H1 (cell line): ENCODE results near the gene MAGI2. TPM values are rescaled to one million over a fixed set of nuclear protein-coding genes. Genes with fewer than 3 reads are reported as not detected.

Experiments used
- CTCF ChIA-PET: fragments of 300-600 bp; sonication (Branson Sonifier 250); formaldehyde crosslinking; loops from one replicate; lab custom pipeline; 2021; ENCODE audit not compliant: partially characterized antibody; lab: Charles Lee
- POLR2A ChIA-PET: fragments of 300-600 bp; sonication (Branson Sonifier 250); formaldehyde crosslinking; loops from one replicate; lab custom pipeline; 2021; ENCODE audit warnings: inconsistent platforms; ENCODE audit not compliant: partially characterized antibody; lab: Charles Lee
- DNase-seq, 2 experiments: peaks; one replicate each; pipeline versions ENCODE4 v3.0.0 to v3.0.0-alpha.2; 2010 to 2022; ENCODE audit warnings: low spot score in 2 of 2, low read depth in 1 of 2, mixed read lengths in 1 of 2
- FAIRE-seq: peaks from 2 replicates; lab custom pipeline; 2011; peaks lifted over from hg19 to GRCh38; lab: Jason Lieb, UNC
- H2AFZ ChIP-seq: 2 replicates; pipeline ENCODE4 v1.8.1; 2012; ENCODE audit warnings: low read length, inconsistent platforms
- H2AK5ac ChIP-seq: 2 replicates; pipeline ENCODE4 v1.6.1; 2013; ENCODE audit warnings: low read depth, low read length
- H2BK120ac ChIP-seq: replicated peaks from 2 replicates; pipeline ENCODE3; 2013; ENCODE audit warnings: low read depth, low read length, inconsistent platforms
- H2BK12ac ChIP-seq: 2 replicates; pipeline ENCODE4 v1.6.1; 2013; ENCODE audit warnings: low read depth, low read length
- H2BK15ac ChIP-seq: 2 replicates; pipeline ENCODE4 v1.6.1; 2013; ENCODE audit warnings: low read length
- H2BK20ac ChIP-seq: 2 replicates; pipeline ENCODE4 v1.6.1; 2013; ENCODE audit warnings: low read length
- H2BK5ac ChIP-seq: 2 replicates; pipeline ENCODE4 v1.6.1; 2013; ENCODE audit warnings: low read depth, low read length
- H3K14ac ChIP-seq: 2 replicates; pipeline ENCODE4 v1.6.1; 2013; ENCODE audit warnings: inconsistent platforms; ENCODE audit not compliant: insufficient read length
- H3K18ac ChIP-seq: 2 replicates; pipeline ENCODE4 v1.6.1; 2013; ENCODE audit warnings: low read length; ENCODE audit errors: extremely low read depth
- H3K23ac ChIP-seq: 2 replicates; pipeline ENCODE4 v1.6.1; 2013; ENCODE audit warnings: inconsistent platforms; ENCODE audit not compliant: insufficient read length
- H3K23me2 ChIP-seq: 2 replicates; pipeline ENCODE4 v1.6.1; 2013; ENCODE audit warnings: low read depth, low read length
- H3K27ac ChIP-seq: 2 replicates; pipeline ENCODE4 v1.6.1; 2011; ENCODE audit warnings: low read depth, low read length, inconsistent platforms
- H3K27me3 ChIP-seq, 4 experiments: replicated peaks in 1 of 4; 1 replicate in 1 of 4; 2 replicates in 3 of 4; pipeline versions ENCODE4 v1.6.1 to v1.8.1; 2011 to 2013; ENCODE audit warnings: low read length in 3 of 4, mild to moderate bottlenecking in 3 of 4, inconsistent platforms in 2 of 4, mixed read lengths in 2 of 4, moderate library complexity in 1 of 4; ENCODE audit not compliant: control insufficient read depth in 3 of 4, insufficient read depth in 3 of 4; ENCODE audit errors: extremely low read depth in 1 of 4
- H3K36me3 ChIP-seq, 4 experiments: 2 replicates each; pipeline versions ENCODE4 v1.6.1 to v1.8.1; 2011 to 2013; ENCODE audit warnings: mild to moderate bottlenecking in 4 of 4, low read length in 3 of 4, moderate library complexity in 2 of 4, control low read depth in 1 of 4, inconsistent platforms in 1 of 4; ENCODE audit not compliant: insufficient read depth in 4 of 4, control insufficient read depth in 2 of 4
- H3K4ac ChIP-seq: replicated peaks from 2 replicates; pipeline ENCODE3; 2013; ENCODE audit warnings: low read length, low read depth, mixed read lengths, inconsistent platforms; ENCODE audit not compliant: insufficient read length
- H3K4me1 ChIP-seq, 4 experiments: replicated peaks in 1 of 4; 1 replicate in 1 of 4; 2 replicates in 3 of 4; pipeline versions ENCODE4 v1.6.1 to v1.8.1; 2011 to 2013; ENCODE audit warnings: low read length in 3 of 4, inconsistent platforms in 2 of 4, mixed read lengths in 1 of 4; ENCODE audit not compliant: insufficient read depth in 4 of 4, control insufficient read depth in 3 of 4
- H3K4me2 ChIP-seq, 2 experiments: 2 replicates each; pipeline versions ENCODE4 v1.6.1 to v1.8.1; 2011 to 2013; ENCODE audit warnings: low read depth in 2 of 2, low read length in 2 of 2, control low read depth in 1 of 2, inconsistent platforms in 1 of 2, mild to moderate bottlenecking in 1 of 2; ENCODE audit not compliant: insufficient read depth in 1 of 2
- H3K4me3 ChIP-seq, 4 experiments: fragments of 200-600, 300-600 bp in 1 of 4; sonication (generic), shearing (Covaris generic), sonication (Bioruptor Twin) in 1 of 4; 2 replicates each; pipeline versions ENCODE4 v1.5.1 to v1.8.1; 2011 to 2016; ENCODE audit warnings: low read length in 4 of 4, low read depth in 3 of 4, control low read depth in 2 of 4, inconsistent platforms in 2 of 4, mild to moderate bottlenecking in 2 of 4, mixed read lengths in 1 of 4, moderate library complexity in 1 of 4; ENCODE audit not compliant: insufficient read depth in 2 of 4; ENCODE audit errors: extremely low read depth in 1 of 4
- H3K56ac ChIP-seq: replicated peaks from 2 replicates; pipeline ENCODE3; 2013; ENCODE audit warnings: low read depth, mild to moderate bottlenecking, mixed read lengths, low read length, inconsistent platforms; ENCODE audit not compliant: insufficient read length
- H3K79me1 ChIP-seq: 2 replicates; pipeline ENCODE4 v1.6.1; 2013; ENCODE audit warnings: low read depth, low read length, control low read depth
- H3K79me2 ChIP-seq, 2 experiments: 2 replicates each; pipeline versions ENCODE4 v1.6.1 to v1.8.1; 2012 to 2013; ENCODE audit warnings: low read length in 2 of 2, mild to moderate bottlenecking in 2 of 2, inconsistent platforms in 1 of 2; ENCODE audit not compliant: insufficient read depth in 2 of 2, control insufficient read depth in 1 of 2
- H3K9ac ChIP-seq, 4 experiments: replicated peaks in 1 of 4; 1 replicate in 1 of 4; 2 replicates in 3 of 4; pipeline versions ENCODE4 v1.6.1 to v1.8.1; 2011 to 2013; ENCODE audit warnings: low read depth in 3 of 4, low read length in 3 of 4, control low read depth in 2 of 4, mild to moderate bottlenecking in 2 of 4, moderate library complexity in 2 of 4, inconsistent platforms in 1 of 4; ENCODE audit errors: extremely low read depth in 1 of 4
- H3K9me3 ChIP-seq, 2 experiments: 2 replicates each; pipeline versions ENCODE4 v1.6.1 to v1.8.1; 2012 to 2013; ENCODE audit warnings: mild to moderate bottlenecking in 2 of 2, moderate library complexity in 2 of 2, control low read depth in 1 of 2, inconsistent platforms in 1 of 2, low read depth in 1 of 2, low read length in 1 of 2, mixed read lengths in 1 of 2; ENCODE audit not compliant: insufficient read depth in 2 of 2
- H4K20me1 ChIP-seq, 2 experiments: replicated peaks in 1 of 2; 2 replicates each; pipeline versions ENCODE3 to v1.8.1; 2011 to 2013; ENCODE audit warnings: inconsistent platforms in 2 of 2, low read length in 2 of 2, mild to moderate bottlenecking in 1 of 2; ENCODE audit not compliant: insufficient read depth in 2 of 2, control insufficient read depth in 1 of 2
- H4K5ac ChIP-seq: 2 replicates; pipeline ENCODE4 v1.6.1; 2013; ENCODE audit warnings: low read length, low read depth, mixed read lengths, inconsistent platforms; ENCODE audit not compliant: insufficient read length
- H4K8ac ChIP-seq: 2 replicates; pipeline ENCODE4 v1.8.0; 2013; ENCODE audit warnings: mild to moderate bottlenecking, moderate library complexity, low read length, inconsistent platforms; ENCODE audit not compliant: insufficient read depth; ENCODE audit errors: extremely low read depth
- H4K91ac ChIP-seq: replicated peaks from 2 replicates; pipeline ENCODE3; 2013; ENCODE audit warnings: low read length, mixed read lengths, inconsistent platforms; ENCODE audit not compliant: insufficient read length
- MAFK ChIP-seq: IDR thresholded peaks from 2 replicates; pipeline ENCODE4 v1.6.1; 2012; ENCODE audit warnings: low read depth, mild to moderate bottlenecking, improper control_type of control experiment, low read length
- NRF1 ChIP-seq: IDR thresholded peaks from 2 replicates; pipeline ENCODE4 v1.6.1; 2011; ENCODE audit warnings: mild to moderate bottlenecking, low read depth, low read length, improper control_type of control experiment
- POLR2A ChIP-seq, 2 experiments: IDR thresholded peaks; 1 replicate in 1 of 2; 2 replicates in 1 of 2; pipeline ENCODE4 v1.6.1; 2011; ENCODE audit warnings: low read depth in 2 of 2, low read length in 2 of 2, mild to moderate bottlenecking in 2 of 2; ENCODE audit errors: control extremely low read depth in 1 of 2
- SIN3A ChIP-seq, 2 experiments: IDR thresholded peaks in 1 of 2; conservative IDR thresholded peaks in 1 of 2; 2 replicates each; pipeline ENCODE4 v1.6.1; 2011 to 2012; ENCODE audit warnings: low read length in 2 of 2, improper control_type of control experiment in 1 of 2, low read depth in 1 of 2, mild to moderate bottlenecking in 1 of 2
- USF2 ChIP-seq: IDR thresholded peaks from 2 replicates; pipeline ENCODE4 v1.6.1; 2011; ENCODE audit warnings: low read length, improper control_type of control experiment
- WGBS, 2 experiments: shearing (Covaris generic) in 1 of 2; methylation state at CpG; one replicate each; pipeline versions ENCODE4 v1.1.6 to v1.1.7; 2013 to 2015; ENCODE audit warnings: low lambda C conversion rate in 2 of 2, mixed read lengths in 2 of 2, inconsistent platforms in 1 of 2, low coverage in 1 of 2, missing lambda C conversion rate in 1 of 2; ENCODE audit not compliant: insufficient replicate concordance in 2 of 2, insufficient coverage in 1 of 2, insufficient read length in 1 of 2; ENCODE audit errors: extremely low coverage in 1 of 2, missing lambda C conversion rate in 1 of 2; 5-methylcytosine and 5-hydroxymethylcytosine counted together
- polyA plus RNA-seq, 7 experiments: library from polyadenylated mRNA; depleted of rRNA in 3 of 7; stranded (reverse) in 5 of 7; unstranded in 2 of 7; fragments of >200 nt in 5 of 7; fragments of 200-250 nt in 2 of 7; gene quantifications; 1 replicate in 5 of 7; 2 replicates in 1 of 7; 4 replicates in 1 of 7; pipeline versions ENCODE4 v1.2.1 to v1.2.3, GENCODE V29; 2011 to 2013; ENCODE audit warnings: missing spikeins in 2 of 7, mixed read lengths in 2 of 7
- total RNA-seq: library from RNA; stranded (reverse); fragmentation: NEBNext Ultra II Directional; extraction: Animal tissue kit (Norgen Biotek cat#: 25700); gene quantifications from 2 replicates; pipeline ENCODE4 v1.2.1, GENCODE V29; 2021

Gene MAGI2
- total and polyA plus RNA-seq, 2 of the 8 experiments (the other 6 are each of a cell fraction or from before 2014, with no cell fraction given), result 6.0 to 27.3 TPM

GRCh38 chr7:79055722-79056415, 397.6 kb downstream of the MAGI2 start:
- no peak overlapping the region for H2AFZ ChIP-seq
- no peaks in the 10 kb centered on the region for H3K36me3 ChIP-seq
- no peaks in the 10 kb centered on the region for H3K9me3 ChIP-seq
- no peak overlapping the region for H3K56ac ChIP-seq
- H2BK5ac ChIP-seq, result no peak overlapping the region
- no peak overlapping the region for H3K14ac ChIP-seq
- ChIA-PET POLR2A (no interaction called here), CTCF (no interaction called here)
- no peak for FAIRE-seq
- no peak overlapping the region for H2BK15ac ChIP-seq
- no peaks in the 10 kb centered on the region for H3K79me2 ChIP-seq
- no peak overlapping the region for H2BK12ac ChIP-seq
- no peak overlapping the region for H3K9ac ChIP-seq
- no peak overlapping the region for H4K8ac ChIP-seq
- no peak overlapping the region for H2BK120ac ChIP-seq
- no peak for DNase-seq
- 95% methylated on average over 6 of the region's 6 CpGs; no CpG with 5 or more reads in 1 of the 2 experiments for WGBS, 2 experiments
- no peaks in the 10 kb centered on the region for H4K20me1 ChIP-seq
- no peak overlapping the region for H4K91ac ChIP-seq
- no peak overlapping the region for H3K18ac ChIP-seq
- H2BK20ac ChIP-seq, result no peak overlapping the region
- no peaks in the 10 kb centered on the region for H3K27me3 ChIP-seq
- H3K23ac ChIP-seq, result no peak overlapping the region
- no peak overlapping the region for H2AK5ac ChIP-seq
- no peaks in the 10 kb centered on the region for H3K79me1 ChIP-seq
- H3K4me1 ChIP-seq, result no peaks in the 10 kb centered on the region
- H3K27ac ChIP-seq, result no peak overlapping the region
- H3K23me2 ChIP-seq, result no peaks in the 10 kb centered on the region
- no peak overlapping the region for H3K4me2 ChIP-seq
- no peak overlapping the region for H3K4me3 ChIP-seq
- no peak overlapping the region for H3K4ac ChIP-seq
- H4K5ac ChIP-seq, result no peak overlapping the region
- no peak for TF ChIP-seq NRF1
- no peak for TF ChIP-seq POLR2A (IDR thresholded peaks at IDR 0.05; ENCODE audit: control extremely low read depth in 1 of 2, low read depth in 2 of 2, low read length in 2 of 2)
- TF ChIP-seq USF2, result no peak
- no peak for TF ChIP-seq MAFK
- no peak for TF ChIP-seq SIN3A (conservative IDR thresholded peaks at IDR 0.05 in 1 of 2, IDR thresholded peaks at IDR 0.05 in 1 of 2; ENCODE audit: low read depth in 1 of 2, low read length in 2 of 2)
